GM12864 (cell line): ENCODE measurements around the gene IFNA16.
A peak's percentile ranks its signal among the peaks of the same experiment; 100 is the strongest.
"Not testable (repeated sequence)": the region's sequence is repeated elsewhere in the genome, so short reads cannot be mapped to it uniquely, and the experiment has no call there.

Experiments
- DNase-seq: peaks from one replicate; pipeline ENCODE4 v3.0.0-alpha.2; 2011; ENCODE audit warnings: low read depth
- H3K4me3 ChIP-seq: 2 replicates; pipeline ENCODE4 v1.5.1; 2011; ENCODE audit warnings: mild to moderate bottlenecking, low read depth, low read length, control low read depth
- TF ChIP-seq, protein P1 (sequence below): IDR thresholded peaks from 2 replicates; pipeline ENCODE4 v1.5.1; 2011; ENCODE audit warnings: low read depth, mild to moderate bottlenecking, moderate library complexity, low read length, control low read depth, inconsistent platforms; ENCODE audit errors: missing control alignments

Gene IFNA16

DNA sequence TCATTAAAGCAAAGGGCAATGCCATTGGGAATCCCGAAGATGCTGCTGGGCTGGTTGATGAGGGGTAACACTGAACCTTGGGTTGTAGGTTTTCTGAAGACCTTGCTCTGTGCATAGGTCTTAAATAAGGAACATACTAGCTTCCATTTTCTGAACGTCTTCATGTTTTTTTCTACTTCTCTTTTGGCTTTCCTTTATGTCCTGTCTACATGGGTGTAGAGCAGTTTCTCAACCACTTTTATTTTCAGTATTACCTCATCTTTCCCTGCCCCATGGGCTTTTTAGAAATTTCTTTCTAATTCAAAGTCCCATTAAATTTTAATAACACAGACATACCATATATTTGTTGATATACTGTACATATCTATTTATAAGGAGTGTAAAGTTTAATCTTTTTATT is 22.8 kb upstream of the IFNA16 start, which contains the start of gene IFNA14:
IFNA14 (minus strand) TSS at position 95 of the 400 bp plus-strand sequence; CDS start at position 25, 70 bp downstream.
- no peak within 1 kb of the TSS for H3K4me3 ChIP-seq
- no peak for DNase-seq
- TF ChIP-seq, protein P1, sequence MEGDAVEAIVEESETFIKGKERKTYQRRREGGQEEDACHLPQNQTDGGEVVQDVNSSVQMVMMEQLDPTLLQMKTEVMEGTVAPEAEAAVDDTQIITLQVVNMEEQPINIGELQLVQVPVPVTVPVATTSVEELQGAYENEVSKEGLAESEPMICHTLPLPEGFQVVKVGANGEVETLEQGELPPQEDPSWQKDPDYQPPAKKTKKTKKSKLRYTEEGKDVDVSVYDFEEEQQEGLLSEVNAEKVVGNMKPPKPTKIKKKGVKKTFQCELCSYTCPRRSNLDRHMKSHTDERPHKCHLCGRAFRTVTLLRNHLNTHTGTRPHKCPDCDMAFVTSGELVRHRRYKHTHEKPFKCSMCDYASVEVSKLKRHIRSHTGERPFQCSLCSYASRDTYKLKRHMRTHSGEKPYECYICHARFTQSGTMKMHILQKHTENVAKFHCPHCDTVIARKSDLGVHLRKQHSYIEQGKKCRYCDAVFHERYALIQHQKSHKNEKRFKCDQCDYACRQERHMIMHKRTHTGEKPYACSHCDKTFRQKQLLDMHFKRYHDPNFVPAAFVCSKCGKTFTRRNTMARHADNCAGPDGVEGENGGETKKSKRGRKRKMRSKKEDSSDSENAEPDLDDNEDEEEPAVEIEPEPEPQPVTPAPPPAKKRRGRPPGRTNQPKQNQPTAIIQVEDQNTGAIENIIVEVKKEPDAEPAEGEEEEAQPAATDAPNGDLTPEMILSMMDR = no peak

DNA sequence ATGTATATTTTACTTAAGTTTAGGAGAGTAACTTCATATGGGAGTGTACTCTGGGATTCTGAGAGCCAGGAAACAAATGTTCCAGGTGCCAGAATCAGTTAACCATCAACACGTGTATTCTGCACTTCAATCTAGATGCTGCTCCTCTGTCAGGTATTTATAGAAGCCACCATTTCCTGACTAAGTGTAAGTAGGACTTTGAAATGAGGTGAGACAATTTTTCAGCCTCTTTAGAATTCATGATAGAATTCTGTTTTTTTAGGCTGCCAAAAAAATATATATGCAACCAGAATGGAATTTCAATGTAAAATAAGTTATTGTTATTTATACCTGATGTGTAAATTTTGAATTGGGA is 19.2 kb upstream of the IFNA16 start:
- not testable (repeated sequence) for H3K4me3 ChIP-seq, DNase-seq

DNA sequence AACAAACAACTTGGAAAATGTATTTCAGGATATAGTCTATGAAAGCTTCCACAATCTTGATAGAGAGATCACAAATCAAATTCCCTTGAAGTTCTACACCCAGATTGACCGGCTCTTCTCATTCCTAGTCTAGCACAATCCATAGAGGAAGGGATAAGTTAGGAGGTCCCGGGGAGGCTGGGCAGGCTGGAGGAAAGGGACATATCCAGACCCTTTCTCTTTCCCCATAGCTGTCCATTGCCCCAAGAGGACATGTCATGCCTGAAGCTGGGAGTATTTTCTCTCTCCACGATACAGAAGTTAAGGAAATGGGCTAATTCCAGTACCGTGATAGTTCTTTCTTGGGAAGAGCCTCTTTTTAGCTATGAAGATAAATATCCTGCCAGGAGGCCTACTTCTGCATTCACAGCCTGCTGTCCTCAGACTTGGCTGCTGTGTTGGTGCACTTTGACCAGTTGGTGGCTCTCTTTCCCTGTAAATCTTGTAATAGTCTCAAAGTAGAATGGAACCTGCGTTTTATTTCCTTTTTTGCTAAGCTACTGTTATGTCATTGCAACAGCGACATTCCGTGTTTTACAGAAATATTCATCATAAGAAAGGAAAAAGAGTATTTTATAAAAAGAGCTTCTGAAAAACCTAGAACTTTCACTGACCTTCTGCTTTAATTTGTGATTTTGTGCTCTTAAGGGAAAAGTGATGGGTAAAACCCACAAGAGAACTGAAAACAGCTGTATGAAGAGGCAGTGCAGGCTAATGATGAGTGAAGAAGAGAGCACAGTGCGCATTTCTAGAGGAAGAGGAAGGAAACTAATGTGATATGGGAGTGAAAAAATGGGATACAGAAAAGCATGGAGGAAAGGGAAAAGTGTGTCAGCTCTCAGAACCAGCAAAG is 18.6 kb upstream of the IFNA16 start:
- H3K4me3 ChIP-seq = not testable (repeated sequence)
- TF ChIP-seq, protein P1 = peak; percentile 68
- DNase-seq = peak; percentile 27

DNA sequence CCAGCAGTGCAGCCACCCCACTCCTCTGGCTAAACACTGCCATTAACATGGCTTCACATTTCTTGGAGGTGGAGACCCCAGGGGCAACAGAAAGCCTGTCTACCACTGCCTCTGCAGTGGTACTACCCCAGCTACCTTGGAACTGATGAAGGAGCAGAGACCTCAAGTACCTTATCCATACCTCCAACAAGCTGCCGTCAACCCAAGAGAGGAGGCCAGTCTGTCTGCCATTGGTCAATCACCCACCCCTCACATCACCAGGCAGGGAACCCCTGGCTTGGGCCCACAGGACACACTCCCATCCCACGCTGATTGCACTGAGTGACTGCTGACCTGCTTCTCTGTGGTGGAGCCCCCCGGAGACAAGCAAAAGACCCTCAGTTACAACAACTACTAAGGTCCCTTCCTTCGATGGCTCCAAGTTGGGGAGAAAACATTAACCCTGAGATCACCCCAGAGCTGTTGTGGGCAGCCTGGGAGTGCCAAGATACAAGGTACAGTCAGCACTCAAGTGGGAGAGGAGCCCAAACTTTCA is 17.1 kb upstream of the IFNA16 start:
- TF ChIP-seq, protein P1 = no peak
- H3K4me3 ChIP-seq = no peak overlapping the region
- DNase-seq = no peak

DNA sequence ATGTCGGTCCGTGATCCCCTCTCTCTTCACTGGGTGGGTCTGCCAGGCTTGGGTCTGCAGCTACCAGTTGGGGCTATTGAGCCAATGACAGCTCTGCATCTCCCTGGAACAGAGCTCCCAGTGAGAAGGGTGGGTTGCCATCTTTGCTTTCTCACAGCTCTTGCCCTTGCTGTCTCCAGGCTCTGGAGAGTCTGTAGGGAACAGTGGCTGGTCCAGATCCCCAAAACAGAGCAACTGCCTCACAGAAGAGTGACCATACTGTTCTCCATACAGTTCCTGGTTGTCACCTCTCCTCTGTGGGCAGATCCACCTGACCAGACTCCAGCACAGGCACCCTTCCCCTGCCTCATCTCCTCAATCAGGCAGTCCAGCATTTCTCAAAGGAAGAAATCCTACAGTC is 16.1 kb upstream of the IFNA16 start:
- no peak for DNase-seq
- no peak overlapping the region for H3K4me3 ChIP-seq
- TF ChIP-seq, protein P1 = no peak

DNA sequence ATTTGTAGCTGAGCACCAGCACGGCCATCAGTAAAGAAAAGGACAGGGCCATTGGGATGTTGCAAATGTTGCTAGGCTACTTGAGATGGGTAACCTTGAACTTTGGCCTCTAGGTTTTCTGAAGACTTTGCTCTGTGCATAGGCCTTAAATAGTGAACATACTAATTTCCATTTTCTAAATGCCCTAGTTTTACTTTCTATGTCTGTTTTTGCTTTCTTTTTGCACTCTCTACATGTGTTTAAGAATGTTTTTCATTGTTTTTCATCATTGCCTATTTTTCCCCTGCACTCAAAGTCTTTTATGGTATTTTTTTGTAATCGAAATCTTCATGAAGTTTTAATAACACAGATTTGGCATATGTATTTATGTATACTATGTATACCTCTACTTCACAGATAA is 11.0 kb upstream of the IFNA16 start, which contains the start of gene IFNA17:
IFNA17 (minus strand) TSS at position 101 of the 400 bp plus-strand sequence; CDS start at position 52, 49 bp downstream.
- TF ChIP-seq, protein P1 = no peak
- H3K4me3 ChIP-seq = no peak within 1 kb of the TSS
- DNase-seq = no peak

DNA sequence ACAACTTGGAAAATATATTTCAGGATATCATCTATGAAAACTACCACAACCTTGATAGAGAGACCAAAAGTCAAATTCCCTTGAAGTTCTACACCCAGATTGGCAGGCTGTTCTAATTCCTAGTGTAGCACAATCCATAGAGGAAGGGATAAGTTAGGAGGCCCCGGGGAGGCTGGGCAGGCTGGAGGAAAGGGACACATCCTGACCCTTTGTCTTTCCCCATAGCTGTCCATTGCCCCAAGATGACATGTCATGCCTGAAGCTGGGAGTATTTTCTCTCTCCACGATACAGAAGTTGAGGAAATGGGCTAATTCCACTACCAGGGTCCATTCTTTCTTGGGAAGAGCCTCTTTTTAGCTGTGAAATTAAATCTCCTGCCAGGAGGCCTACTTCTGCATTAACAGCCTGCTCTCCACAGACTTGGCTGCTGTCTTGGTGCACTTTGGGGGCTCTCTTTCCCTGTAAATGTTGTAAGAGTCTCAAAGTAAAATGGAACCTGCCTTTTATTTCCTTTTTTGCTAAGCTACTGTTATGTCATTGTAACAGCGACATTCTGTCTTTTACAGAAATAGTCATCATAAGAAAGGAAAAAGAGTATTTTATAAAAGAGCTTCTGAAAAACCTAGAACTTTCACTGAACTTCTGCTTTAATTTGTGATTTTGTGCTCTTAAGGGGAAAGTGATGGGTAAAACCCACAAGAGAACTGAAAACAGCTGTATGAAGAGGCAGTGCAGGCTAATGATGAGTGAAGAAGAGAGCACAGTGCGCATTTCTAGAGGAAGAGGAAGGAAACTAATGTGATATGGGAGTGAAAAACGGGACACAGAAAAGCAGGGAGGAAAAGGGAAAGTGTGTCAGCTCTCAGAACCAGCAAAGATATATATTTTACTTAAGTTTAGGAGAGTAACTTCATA is 3.4 kb downstream of the IFNA16 start:
- TF ChIP-seq, protein P1 = peak; percentile 60
- H3K4me3 ChIP-seq, DNase-seq: not testable (repeated sequence)

DNA sequence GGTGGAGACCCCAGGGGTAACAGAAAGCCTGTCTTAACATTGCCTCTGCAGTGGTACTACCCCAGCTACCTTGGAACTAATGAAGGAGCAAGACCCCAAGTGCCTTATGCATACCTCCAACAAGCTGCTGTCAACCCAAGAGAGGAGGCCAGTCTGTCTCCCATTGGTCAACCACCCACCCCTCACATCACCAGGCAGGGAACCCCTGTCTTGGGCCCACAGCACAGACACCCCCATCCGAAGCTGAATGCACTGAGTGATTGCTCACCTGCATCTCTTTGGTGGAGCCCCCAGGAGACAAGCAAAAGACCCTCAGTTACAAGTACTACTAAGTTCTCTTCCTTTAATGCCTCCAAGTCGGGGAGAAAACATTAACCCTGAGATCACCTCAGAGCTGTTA is 5.0 kb downstream of the IFNA16 start:
- not testable (repeated sequence) for H3K4me3 ChIP-seq, DNase-seq

DNA sequence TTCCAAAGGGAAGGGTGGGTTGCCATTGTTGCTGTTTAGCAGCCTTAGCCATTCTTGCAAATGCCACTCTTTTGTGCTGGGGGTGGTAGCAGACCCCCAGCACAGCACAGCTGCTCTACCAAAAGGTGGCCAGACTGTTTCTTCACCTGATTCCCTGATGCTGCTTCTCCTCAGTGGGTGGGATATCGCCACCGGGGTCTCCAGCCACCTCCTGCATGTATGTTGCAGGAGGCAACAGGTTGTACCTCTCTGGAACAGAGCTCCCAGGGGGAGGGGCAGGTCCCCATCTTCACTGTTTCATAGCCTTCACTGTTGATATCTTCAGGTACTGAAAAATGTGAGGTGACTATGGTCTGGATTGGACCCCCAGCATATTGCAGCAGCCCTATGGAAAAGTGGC is 6.3 kb downstream of the IFNA16 start:
- not testable (repeated sequence) for DNase-seq

More for the DNA sequence above, 6.3 kb downstream of the IFNA16 start:
- H3K4me3 ChIP-seq = not testable (repeated sequence)
